GM19455 (cell line): ENCODE results near the gene RNF144A.

Experiments
- ATAC-seq: cut with Tn5 transposase; IDR thresholded peaks from one replicate; pipeline ENCODE4 v1.9.1; 2021; ENCODE audit not compliant: unreplicated experiment

The RNF144A gene

DNA sequence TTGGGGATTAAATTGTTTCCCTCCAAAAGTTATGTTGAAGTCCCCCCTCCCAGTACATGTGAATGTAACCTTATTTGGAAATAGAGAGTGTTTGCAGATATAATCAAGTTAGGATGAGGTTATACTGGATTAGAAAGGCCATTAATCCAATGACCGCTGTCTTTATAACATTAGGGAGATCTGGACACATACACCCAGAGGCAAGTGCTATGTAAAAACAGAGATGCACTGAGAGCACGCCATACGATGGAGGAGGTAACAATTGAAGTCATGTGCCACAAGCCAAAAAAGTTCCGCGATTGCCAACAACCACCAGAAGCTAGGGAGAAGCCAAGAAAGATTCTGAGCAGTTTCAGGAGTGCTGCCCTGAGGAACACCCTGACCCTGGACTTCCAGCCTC, 153.3 kb downstream of the RNF144A start:
- ATAC-seq = no peak

- ATAC-seq = no peak
These were observed 153.9 kb downstream of the RNF144A start for GRCh38 chr2:7071154-7071553.

DNA sequence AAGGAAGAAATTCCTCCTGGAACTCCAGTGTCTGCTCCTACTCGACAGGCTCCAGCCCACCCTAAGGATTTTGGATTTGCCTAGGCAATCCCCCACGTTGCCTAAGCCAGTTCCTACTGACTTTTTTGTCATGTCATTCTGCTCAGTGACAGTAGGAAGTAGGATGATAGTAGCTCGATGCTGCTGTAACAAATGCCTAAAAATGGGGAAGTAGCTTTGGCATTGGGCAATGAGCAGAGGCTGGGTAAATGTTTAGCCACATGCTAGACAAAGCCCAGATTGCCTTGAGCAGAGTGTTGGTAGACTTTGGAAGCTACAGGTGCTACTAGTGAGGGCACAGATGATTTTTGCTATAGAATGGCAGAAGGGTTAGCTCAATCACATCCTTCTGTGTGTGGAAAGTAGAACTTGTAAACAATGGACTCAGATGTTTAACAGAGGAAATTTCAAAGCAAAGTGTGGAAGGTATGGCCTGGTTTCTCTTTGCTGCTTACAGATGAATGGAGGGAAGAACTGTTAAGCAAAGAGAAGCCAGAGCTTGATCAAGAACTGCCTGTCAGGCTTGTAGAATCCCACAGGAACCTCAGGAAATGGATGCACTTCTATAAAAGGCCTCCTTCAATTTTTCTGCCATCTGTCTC, 154.8 kb downstream of the RNF144A start:
- ATAC-seq = no peak

DNA sequence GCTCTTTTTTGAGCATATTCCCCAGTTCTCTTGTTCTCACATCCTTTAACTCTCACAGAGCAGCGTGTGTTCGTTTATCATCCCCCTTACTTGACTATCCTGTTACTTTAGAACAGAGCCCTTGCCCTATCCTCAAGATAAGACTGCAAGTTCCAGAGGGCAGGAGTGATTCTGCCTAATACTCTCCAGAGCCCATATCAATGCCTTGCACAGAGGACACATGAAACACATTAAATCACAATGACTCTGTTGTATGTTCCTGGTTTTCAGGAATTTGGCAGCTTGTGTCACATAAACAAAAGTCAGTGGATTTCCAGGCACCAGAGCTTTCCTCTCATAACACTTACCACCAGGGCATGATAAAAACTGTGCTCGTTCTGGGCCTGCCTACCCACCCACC, 156.7 kb downstream of the RNF144A start:
- ATAC-seq = no peak

DNA sequence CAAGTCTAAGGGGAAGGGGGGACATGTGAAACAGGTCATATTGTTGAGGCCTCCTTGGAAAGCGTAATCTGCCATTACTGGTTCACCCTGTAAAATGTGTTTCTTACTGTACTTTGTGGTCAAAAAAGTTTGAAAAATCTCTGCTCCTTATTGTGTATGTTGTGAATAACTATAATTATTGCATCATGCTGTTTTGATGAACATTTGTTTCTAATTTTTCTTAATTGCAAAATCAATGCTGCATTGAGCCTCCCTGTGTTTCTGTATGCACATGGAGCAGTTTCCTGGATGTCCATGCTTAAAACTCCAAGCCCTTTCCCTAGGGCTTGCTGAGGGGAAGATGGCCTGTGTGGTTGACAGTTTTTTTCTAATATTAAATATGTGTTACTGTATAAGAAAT, 158.6 kb downstream of the RNF144A start:
- ATAC-seq = no peak

GRCh38 chr2:7077660-7078267, 160.6 kb downstream of the RNF144A start:
- no peak for ATAC-seq

DNA sequence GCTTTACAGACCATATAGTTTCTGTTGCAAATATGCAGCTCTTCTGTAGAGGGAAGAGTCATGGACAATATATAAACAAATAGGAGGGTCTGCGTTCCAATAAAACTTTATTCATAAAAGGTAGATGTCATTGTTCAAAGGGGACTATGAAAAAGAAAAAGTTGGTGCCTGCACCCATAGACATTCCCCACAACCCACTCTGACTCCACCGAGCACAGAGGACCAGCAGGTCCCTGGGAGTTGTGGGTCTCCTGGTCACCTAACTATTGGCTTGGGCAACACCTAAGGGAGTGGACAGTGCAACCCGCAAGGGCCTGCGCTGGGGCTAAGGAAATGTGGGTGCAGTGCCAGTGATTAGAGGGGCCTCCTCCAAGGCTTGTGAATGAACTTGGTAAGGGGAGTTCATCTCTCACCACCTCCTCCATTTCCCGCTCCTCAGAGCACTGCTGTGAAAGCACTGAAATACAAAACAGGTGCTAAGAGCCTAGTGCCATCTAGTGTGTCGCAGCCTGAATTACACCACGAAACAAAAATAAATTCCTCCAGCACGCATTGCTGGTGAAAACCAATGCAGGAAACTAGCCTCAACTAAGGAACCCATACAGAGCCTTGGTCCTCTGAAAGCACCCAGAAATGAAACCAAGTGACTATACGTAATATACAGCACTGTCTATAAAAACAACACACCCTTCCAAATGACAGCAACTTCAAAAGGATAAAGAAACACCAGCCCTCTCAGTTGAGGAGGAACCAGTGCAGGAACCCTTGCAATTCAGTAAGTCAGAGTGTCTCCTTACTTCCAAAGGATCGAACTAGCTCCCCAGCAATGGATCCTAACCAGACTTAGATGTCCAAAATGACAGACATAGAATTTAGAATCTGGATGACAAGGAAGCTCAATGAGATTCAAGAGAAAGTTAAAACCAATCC, 166.6 kb downstream of the RNF144A start:
- ATAC-seq = peak; percentile 59

GRCh38 chr2:7084601-7085000, 167.4 kb downstream of the RNF144A start:
- ATAC-seq = no peak

GRCh38 chr2:7089284-7089683, 172.1 kb downstream of the RNF144A start:
- no peak for ATAC-seq

GRCh38 chr2:7089898-7090510, 172.8 kb downstream of the RNF144A start:
- no peak for ATAC-seq

DNA sequence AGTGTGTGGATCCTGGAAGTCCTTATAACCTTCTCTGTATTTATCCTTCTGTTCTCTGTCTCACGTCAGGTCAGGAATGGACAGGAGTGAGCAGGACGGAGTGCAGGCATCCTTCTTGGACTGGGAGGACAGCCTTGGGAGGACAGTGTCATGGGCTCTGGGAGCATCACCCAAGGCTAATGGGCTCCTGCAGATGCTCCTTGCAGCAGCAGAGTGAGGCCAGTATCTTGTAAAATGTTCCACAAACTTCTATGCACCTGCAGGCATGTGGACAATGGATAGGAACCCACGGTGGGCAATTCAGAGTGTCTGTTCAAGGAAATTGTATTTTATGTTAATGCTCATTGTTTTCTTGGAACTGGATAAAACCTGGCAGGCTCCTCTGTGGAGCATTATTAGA, 176.2 kb downstream of the RNF144A start:
- ATAC-seq = no peak
